ENCODE measurements around the gene CCL21. TPM values are rescaled to one million over a fixed set of nuclear protein-coding genes. Genes with fewer than 3 reads are reported as not detected.

Gene CCL21
- total RNA-seq, 2 donors from 2014 or later: not detected

DNA sequence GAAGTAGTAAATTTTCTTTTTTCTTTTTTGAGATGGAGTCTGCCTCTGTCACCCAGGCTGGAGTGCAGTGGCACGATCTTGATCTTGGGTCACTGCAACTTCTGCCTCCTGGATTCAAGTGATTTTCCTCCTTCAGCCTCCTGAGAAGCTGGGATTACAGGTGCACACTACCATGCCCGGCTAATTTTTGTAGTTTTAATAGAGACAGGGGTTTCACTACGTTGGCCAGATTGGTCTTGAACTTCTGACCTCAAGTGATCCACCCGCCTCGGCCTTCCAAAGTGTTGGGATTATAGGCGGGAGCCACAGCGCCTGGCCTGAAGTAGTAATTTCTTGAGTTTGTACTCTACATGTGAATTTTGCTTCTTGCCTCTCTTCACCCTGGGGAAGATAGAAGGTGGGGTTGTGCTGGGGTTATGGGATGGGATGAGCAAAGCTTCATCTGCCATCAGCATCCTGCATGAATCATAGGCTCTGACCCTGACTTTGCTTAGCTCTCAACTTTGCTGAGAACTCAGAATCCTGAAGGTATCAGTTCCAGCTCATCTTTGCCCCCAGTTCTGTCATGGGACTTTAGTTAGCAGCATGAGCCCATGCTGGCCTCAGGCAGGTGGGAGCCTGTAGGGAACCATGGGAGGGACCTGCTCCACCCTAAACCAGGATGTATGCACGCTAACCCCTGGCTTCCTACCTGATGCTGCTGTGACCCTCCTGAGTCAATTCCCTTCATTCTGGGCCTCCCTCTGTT lies 9.3 kb upstream of the CCL21 start:
- Mint-ChIP-seq H3K9me3 (no peaks in the 10 kb centered on the region), H3K27me3 (peaks cover 10% of the 10 kb centered on the region), H3K27ac (no peak overlapping the region), H3K36me3 (ENCODE audit: low read depth) (no peaks in the 10 kb centered on the region), H3K4me1 (no peaks in the 10 kb centered on the region), H3K4me3 (no peak overlapping the region)
- no peak for ATAC-seq (replicated peaks)

DNA sequence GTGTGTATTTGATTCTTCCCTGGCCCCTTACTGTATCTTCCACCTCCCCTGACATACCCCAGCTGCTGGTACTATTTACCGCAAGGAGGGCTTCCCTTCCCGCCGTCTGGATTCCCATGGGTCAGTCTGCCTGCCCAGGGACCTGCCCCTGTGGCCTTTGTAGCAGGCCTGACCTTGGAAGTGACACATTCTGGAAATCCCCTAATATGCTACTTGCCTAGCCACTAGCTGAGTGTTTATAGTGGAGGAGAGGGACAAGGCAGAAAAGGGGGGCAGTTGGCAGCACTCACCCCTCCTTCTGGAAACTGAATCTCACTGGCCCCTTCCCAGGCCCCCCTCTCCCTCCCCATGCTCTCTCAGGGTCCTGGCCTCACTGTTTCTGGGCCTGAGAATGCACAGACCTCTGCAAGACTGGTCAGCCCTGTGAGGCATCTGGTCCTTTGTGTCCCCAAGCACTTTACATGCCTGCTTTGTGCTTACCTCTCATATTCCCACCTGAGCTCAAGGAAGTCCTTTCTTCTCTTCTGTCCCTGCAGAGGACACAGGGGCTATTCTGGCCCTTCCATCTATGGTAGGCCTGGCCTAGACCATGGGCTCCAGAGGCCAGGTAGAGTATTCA lies 8.2 kb upstream of the CCL21 start:
- ATAC-seq (replicated peaks): no peak
- Mint-ChIP-seq H3K4me3 (no peak overlapping the region), H3K36me3 (ENCODE audit: low read depth) (no peaks in the 10 kb centered on the region), H3K4me1 (no peaks in the 10 kb centered on the region), H3K27ac (no peak overlapping the region), H3K9me3 (no peaks in the 10 kb centered on the region), H3K27me3 (peaks cover 15% of the 10 kb centered on the region)

DNA sequence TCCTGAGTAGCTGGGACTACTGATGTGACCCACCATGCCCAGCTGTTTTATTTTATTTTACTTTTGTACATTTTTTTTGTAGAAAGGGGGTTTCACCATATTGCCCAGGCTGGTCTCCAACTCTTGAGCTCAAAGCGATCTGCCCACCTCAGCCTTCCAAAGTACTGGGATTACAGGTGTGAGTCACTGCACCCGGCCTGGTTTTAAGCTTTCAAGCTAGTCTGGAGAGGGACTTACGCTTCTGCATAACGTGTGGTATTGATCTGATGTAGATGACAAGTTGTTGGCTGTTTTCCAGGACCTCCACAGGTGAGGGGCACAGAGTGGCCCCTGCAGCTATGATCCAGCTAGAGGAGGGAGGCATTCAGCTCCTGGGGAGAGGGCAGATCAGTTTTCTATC lies 6.8 kb upstream of the CCL21 start:
- no peak for ATAC-seq (replicated peaks)
- Mint-ChIP-seq H3K27me3 (peaks cover 18% of the 10 kb centered on the region), H3K9me3 (no peaks in the 10 kb centered on the region), H3K27ac (no peak overlapping the region), H3K4me3 (no peak overlapping the region), H3K4me1 (no peaks in the 10 kb centered on the region), H3K36me3 (ENCODE audit: low read depth) (no peaks in the 10 kb centered on the region)

DNA sequence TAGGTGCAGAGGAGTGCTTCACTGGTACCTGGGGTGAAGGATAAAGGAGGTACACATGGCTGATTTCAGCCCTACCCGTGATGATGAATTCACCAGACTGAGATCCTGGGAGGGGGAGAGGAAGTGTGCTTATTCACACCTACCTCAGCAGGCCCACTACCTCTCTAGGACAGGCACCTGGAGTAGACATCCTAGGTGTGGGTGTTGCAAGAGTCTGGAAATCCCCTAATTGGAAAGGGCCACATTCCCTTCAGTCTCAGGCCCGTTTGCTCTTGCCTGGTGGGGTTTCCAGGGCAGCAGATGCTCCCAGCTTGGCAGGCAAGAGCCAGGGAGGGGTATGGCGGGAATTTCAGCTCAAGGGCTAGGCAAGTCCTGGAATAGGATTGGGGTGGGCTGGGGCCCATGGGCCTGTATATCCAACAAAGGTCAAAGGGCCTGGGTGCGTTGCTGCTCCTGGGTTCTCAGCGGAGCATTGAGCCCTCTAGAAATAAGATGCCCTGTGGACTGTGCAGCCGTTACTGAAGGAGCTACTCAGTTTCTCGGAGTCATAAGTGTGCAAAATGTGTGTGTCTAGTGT lies 5.8 kb upstream of the CCL21 start:
- Mint-ChIP-seq H3K27ac (no peak overlapping the region), H3K4me1 (no peaks in the 10 kb centered on the region), H3K36me3 (ENCODE audit: low read depth) (no peaks in the 10 kb centered on the region), H3K27me3 (peaks cover 15% of the 10 kb centered on the region), H3K9me3 (no peaks in the 10 kb centered on the region), H3K4me3 (no peak overlapping the region)
- ATAC-seq (replicated peaks): no peak

DNA sequence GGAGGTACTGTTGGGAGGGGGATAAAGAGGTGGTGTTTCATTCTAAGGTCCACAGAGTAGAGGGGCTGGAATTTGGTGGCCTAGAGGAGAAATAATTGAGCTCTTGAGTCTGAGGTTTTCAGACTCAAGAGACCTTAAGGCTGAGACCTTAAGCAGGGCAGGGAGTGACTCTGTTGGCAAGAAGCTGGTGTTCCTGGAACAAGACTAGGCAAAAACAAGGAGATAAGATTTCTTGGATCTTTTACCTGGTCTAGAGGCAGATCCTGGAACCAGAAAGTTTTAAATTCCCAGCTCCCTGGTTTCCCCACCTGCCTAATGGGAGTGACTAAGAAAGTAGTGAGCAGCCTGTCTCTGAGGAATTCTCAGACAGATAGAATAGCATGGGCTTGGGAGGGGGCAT lies 4.1 kb upstream of the CCL21 start:
- peaks cover 14% of the 10 kb centered on the region for H3K27me3 Mint-ChIP-seq
- ATAC-seq (replicated peaks): no peak
- H3K9me3 Mint-ChIP-seq: no peaks in the 10 kb centered on the region
- H3K4me1 Mint-ChIP-seq: no peaks in the 10 kb centered on the region
- no peaks in the 10 kb centered on the region for H3K36me3 Mint-ChIP-seq (ENCODE audit: low read depth)
- no peak overlapping the region for H3K27ac Mint-ChIP-seq
- H3K4me3 Mint-ChIP-seq: no peak overlapping the region

GRCh38 chr9:34712140-34712539 lies 2.2 kb upstream of the CCL21 start:
- Mint-ChIP-seq H3K9me3 (no peaks in the 10 kb centered on the region), H3K27ac (no peak overlapping the region), H3K4me1 (no peaks in the 10 kb centered on the region), H3K36me3 (ENCODE audit: low read depth) (no peaks in the 10 kb centered on the region), H3K27me3 (peaks cover 9% of the 10 kb centered on the region), H3K4me3 (no peak overlapping the region)
- ATAC-seq (replicated peaks): no peak

DNA sequence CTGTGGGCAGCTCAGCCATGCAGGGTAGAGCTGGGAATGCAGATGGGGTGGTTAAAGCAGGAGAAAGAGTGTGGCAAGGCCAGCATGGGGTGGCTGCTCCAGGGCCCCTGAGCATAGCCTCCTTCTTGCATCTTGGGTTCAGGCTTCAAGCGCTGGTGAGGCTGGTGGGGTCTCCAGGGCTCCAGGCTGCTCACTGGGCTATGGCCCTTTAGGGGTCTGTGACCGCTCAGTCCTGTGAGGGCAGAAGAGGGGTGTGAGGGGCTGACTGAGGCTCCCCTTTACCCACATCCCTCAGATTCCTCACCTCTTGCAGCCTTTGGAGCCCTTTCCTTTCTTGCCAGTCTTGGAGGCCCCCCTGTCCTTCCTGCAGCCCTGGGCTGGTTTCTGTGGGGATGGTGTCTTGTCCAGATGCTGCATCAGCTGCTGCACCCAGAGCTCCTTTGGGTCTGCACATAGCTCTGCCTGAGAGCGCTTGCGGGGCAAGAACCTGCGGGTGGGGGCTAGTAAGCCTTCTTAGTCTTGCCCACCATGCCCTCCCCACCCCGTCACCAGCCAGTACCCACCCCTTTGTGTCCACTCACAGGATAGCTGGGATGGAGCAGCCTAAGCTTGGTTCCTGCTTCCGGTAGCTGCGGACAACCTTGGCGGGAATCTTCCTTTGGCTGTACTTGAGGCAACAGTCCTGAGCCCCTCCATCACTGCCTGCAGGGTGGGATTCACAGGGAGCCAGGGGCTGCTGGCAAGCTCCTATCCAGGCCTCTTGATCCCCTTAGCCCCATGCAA lies 549 bp downstream of the CCL21 start:
- Mint-ChIP-seq H3K27me3 (peaks cover 9% of the 10 kb centered on the region), H3K27ac (no peak overlapping the region), H3K9me3 (no peaks in the 10 kb centered on the region), H3K4me3 (no peak overlapping the region), H3K36me3 (ENCODE audit: low read depth) (no peaks in the 10 kb centered on the region), H3K4me1 (no peaks in the 10 kb centered on the region)
- ATAC-seq (replicated peaks): no peak

- H3K4me1 Mint-ChIP-seq: peaks cover under 1% of the 10 kb centered on the region
- no peak overlapping the region for H3K4me3 Mint-ChIP-seq
- no peak overlapping the region for H3K27ac Mint-ChIP-seq
- peaks cover 4% of the 10 kb centered on the region for H3K27me3 Mint-ChIP-seq
- H3K36me3 Mint-ChIP-seq (ENCODE audit: low read depth): no peaks in the 10 kb centered on the region
- no peak for ATAC-seq (replicated peaks)
- no peaks in the 10 kb centered on the region for H3K9me3 Mint-ChIP-seq
These were observed 2.8 kb downstream of the CCL21 start for GRCh38 chr9:34707130-34707529.

DNA sequence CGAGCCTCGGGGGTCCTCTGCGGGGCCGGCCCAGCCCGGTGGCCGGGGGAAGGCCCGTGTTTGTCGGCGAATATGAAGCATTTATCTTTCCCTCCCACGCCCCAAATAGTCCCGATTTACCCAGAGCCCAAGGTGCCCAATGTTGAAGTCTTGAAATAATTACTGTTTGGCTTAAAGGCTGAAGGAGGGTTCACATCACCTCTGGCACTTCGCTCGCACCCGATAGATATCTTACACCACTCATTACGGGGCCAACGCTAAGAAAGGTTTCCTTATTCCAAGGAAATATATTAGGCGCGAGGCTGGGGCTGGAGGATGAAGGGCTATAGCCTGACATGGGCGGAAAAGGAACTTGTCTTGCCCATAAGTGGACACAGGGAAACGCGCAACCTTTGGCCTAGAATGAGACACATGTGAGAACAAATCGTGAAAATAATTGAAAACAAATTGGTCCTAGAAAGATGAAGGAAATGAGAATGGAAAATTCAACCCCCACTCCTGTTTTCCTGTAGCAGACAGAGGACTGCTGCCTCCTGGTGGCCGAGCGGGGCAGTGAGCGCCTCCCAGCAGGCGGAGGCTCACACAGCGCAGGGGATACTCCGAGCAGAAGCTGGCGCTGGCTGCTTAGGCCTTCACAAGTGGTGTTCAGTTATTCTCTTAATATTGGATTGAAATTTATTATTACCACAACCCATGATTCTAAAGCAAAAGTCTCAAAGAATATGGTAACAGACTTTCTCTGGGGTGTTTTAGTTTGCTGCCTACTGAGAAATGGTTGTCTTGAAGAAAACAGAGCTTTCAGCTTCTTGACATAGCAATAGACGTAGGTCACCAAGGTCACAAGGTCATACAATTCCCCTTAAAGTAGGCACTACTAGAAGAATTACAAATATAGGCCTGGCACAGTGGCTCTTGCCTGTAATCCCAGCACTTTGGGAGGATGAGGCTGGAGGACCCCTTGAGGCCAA lies 7.9 kb downstream of the CCL21 start:
- Mint-ChIP-seq H3K4me3 (peak overlapping the region; percentile 80), H3K27me3 (no peaks in the 10 kb centered on the region), H3K9me3 (no peaks in the 10 kb centered on the region), H3K36me3 (ENCODE audit: low read depth) (no peaks in the 10 kb centered on the region), H3K27ac (peak overlapping the region; percentile 20), H3K4me1 (peaks cover 9% of the 10 kb centered on the region)
- ATAC-seq (replicated peaks): peak; percentile 82

- H3K4me3 Mint-ChIP-seq: peak overlapping the region; percentile 80
- no peaks in the 10 kb centered on the region for H3K9me3 Mint-ChIP-seq
- H3K27me3 Mint-ChIP-seq: no peaks in the 10 kb centered on the region
- ATAC-seq (replicated peaks): peak; percentile 88
- no peaks in the 10 kb centered on the region for H3K36me3 Mint-ChIP-seq (ENCODE audit: low read depth)
- peaks cover 9% of the 10 kb centered on the region for H3K4me1 Mint-ChIP-seq
- no peak overlapping the region for H3K27ac Mint-ChIP-seq
These were observed 8.7 kb downstream of the CCL21 start for GRCh38 chr9:34701023-34701768.

DNA sequence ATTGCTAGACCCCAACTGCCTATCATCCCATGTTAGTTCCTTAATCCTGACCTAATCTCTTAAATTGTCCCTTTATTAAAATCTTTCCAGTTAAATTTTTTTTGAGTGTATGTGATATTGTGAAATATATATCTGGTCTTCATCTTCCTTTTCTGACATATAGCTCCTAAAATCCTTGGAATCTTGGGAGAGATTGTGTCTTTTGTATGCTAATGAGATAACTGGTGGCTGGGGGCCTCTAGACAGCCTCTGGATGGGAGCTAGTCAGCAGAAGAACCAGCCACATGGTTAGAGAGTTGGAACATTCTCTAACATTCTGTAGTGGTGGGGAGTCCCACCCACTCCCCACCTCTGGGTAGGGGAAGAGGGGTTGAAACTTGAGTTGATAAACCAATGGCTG lies 15.1 kb downstream of the CCL21 start:
- no peak overlapping the region for H3K4me3 Mint-ChIP-seq
- H3K9me3 Mint-ChIP-seq: no peaks in the 10 kb centered on the region
- no peak for ATAC-seq (replicated peaks)
- no peaks in the 10 kb centered on the region for H3K36me3 Mint-ChIP-seq (ENCODE audit: low read depth)
- no peaks in the 10 kb centered on the region for H3K4me1 Mint-ChIP-seq
- no peak overlapping the region for H3K27ac Mint-ChIP-seq
- H3K27me3 Mint-ChIP-seq: no peaks in the 10 kb centered on the region

- Mint-ChIP-seq H3K4me3 (no peak overlapping the region), H3K9me3 (no peaks in the 10 kb centered on the region), H3K27me3 (no peaks in the 10 kb centered on the region), H3K27ac (no peak overlapping the region), H3K36me3 (ENCODE audit: low read depth) (no peaks in the 10 kb centered on the region), H3K4me1 (no peaks in the 10 kb centered on the region)
- no peak for ATAC-seq (replicated peaks)
These were observed 16.4 kb downstream of the CCL21 start for GRCh38 chr9:34693560-34693959.

DNA sequence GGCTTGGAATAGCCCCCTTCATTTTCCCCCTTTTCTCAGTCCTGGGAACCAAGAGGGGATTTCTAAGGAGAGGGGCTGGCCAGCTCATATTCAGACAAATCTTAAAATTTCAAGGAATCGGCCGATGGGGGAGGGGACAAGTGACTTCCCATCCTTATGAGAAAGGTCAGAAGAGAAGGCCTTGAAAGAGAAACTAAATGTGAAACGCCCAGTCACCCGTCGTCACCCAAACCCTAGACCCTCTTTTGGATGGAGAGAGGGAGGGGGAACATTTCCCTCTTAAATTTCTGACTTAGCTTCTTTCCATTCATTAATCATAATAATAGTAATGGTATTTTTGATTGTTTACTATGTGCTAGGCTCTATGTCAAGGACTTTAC lies 18.0 kb downstream of the CCL21 start:
- no peaks in the 10 kb centered on the region for H3K27me3 Mint-ChIP-seq
- H3K36me3 Mint-ChIP-seq (ENCODE audit: low read depth): no peaks in the 10 kb centered on the region
- no peak overlapping the region for H3K27ac Mint-ChIP-seq
- no peaks in the 10 kb centered on the region for H3K4me1 Mint-ChIP-seq
- no peak for ATAC-seq (replicated peaks)
- H3K4me3 Mint-ChIP-seq: no peak overlapping the region
- no peaks in the 10 kb centered on the region for H3K9me3 Mint-ChIP-seq

Data from activated T-helper 17 cell treated with anti-CD3 and anti-CD28 coated beads, Interleukin-2, amount 50 U/mL, for 72 hours (primary cell).